Measurements from ENCODE around the gene APBA2.

DNA sequence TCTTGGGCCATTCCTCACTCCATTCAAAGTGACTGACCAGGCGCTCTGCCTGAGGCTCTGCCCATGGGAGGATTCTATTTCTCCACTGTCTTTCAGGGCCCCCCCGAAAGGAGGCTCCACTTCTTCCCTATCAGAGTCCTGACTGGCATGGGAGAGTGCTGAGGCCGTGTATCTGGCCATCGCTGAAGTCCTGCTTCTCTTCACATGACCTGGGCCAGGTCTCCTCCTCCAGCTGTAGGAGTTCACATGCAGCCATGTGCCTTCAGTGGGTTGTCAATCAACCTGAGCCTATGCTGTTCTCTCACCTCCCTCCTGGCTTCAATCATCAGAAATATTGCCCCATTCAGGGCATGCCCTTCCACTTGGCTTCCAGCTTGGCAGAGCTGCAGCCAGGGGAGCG is 12.8 kb upstream of the APBA2 start:
- TF ChIP-seq, protein P1, sequence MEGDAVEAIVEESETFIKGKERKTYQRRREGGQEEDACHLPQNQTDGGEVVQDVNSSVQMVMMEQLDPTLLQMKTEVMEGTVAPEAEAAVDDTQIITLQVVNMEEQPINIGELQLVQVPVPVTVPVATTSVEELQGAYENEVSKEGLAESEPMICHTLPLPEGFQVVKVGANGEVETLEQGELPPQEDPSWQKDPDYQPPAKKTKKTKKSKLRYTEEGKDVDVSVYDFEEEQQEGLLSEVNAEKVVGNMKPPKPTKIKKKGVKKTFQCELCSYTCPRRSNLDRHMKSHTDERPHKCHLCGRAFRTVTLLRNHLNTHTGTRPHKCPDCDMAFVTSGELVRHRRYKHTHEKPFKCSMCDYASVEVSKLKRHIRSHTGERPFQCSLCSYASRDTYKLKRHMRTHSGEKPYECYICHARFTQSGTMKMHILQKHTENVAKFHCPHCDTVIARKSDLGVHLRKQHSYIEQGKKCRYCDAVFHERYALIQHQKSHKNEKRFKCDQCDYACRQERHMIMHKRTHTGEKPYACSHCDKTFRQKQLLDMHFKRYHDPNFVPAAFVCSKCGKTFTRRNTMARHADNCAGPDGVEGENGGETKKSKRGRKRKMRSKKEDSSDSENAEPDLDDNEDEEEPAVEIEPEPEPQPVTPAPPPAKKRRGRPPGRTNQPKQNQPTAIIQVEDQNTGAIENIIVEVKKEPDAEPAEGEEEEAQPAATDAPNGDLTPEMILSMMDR (conservative IDR thresholded peaks at IDR 0.05): no peak
- no peak for TF ChIP-seq ZFX (IDR thresholded peaks at IDR 0.05)

Data from C4-2B (cell line).